Endothelial cell of umbilical vein (primary cell): ENCODE data around the gene BIN2. TPM values are rescaled to one million over a fixed set of nuclear protein-coding genes. Genes with fewer than 3 reads are reported as not detected.
A peak's percentile ranks its signal among the peaks of the same experiment; 100 is the strongest.

Source experiments
- BruUV-seq: library from RNA; stranded (reverse); fragments of 400-500 nt; replicated peaks from 2 replicates; lab custom pipeline; 2021; lab: Mats Ljungman, UMichigan
- CTCF ChIA-PET: fragments of 300-600, 350-600 bp; sonication (Branson Sonifier 250); formaldehyde crosslinking; loops from one replicate; lab custom pipeline; 2021; ENCODE audit warnings: antibody characterized with exemption, inconsistent platforms; lab: Charles Lee
- POLR2A ChIA-PET: fragments of 300-600, 350-600 bp; sonication (Branson Sonifier 250); formaldehyde crosslinking; loops from one replicate; lab custom pipeline; 2021; ENCODE audit warnings: antibody characterized with exemption, inconsistent platforms; lab: Charles Lee
- DNase-seq: peaks from one replicate; pipeline ENCODE4 v3.0.0-alpha.2; 2011; ENCODE audit warnings: low read depth, low spot score
- FAIRE-seq: peaks from 2 replicates; lab custom pipeline; 2011; peaks lifted over from hg19 to GRCh38; lab: Jason Lieb, UNC
- H2AFZ ChIP-seq: 2 replicates; pipeline ENCODE4 v1.6.0; 2012; ENCODE audit warnings: low read depth, low read length, control low read depth, inconsistent platforms
- H3K27ac ChIP-seq: 2 replicates; pipeline ENCODE4 v1.5.1; 2011; ENCODE audit warnings: low read depth, mild to moderate bottlenecking, control low read depth, low read length, moderate library complexity; ENCODE audit not compliant: insufficient read depth
- H3K27me3 ChIP-seq, 2 experiments: 2 replicates each; pipeline versions ENCODE4 v1.6.0 to v1.6.1; 2011; ENCODE audit warnings: low read length in 2 of 2, mixed read lengths in 1 of 2; ENCODE audit not compliant: control insufficient read depth in 2 of 2, insufficient read depth in 2 of 2
- H3K36me3 ChIP-seq, 2 experiments: 2 replicates in 1 of 2; 3 replicates in 1 of 2; pipeline ENCODE4 v1.5.1; 2011; ENCODE audit warnings: low read length in 2 of 2, mild to moderate bottlenecking in 1 of 2, moderate library complexity in 1 of 2; ENCODE audit not compliant: control insufficient read depth in 2 of 2, insufficient read depth in 2 of 2; ENCODE audit errors: extremely low read depth in 1 of 2
- H3K4me1 ChIP-seq: 3 replicates; pipeline ENCODE4 v1.5.1; 2011; ENCODE audit warnings: mild to moderate bottlenecking, low read length; ENCODE audit not compliant: control insufficient read depth, insufficient read depth; ENCODE audit errors: extremely low read depth
- H3K4me2 ChIP-seq: 2 replicates; pipeline ENCODE4 v1.6.1; 2011; ENCODE audit warnings: low read length, control low read depth, mixed read lengths; ENCODE audit not compliant: insufficient read depth
- H3K4me3 ChIP-seq, 3 experiments: fragments of 200-600 bp in 1 of 3; sonication (generic), shearing (Covaris generic) in 1 of 3; replicated peaks in 1 of 3; 2 replicates each; pipeline ENCODE4 v1.5.1; 2011 to 2016; ENCODE audit warnings: control low read depth in 3 of 3, low read length in 3 of 3, mild to moderate bottlenecking in 2 of 3, inconsistent platforms in 1 of 3, low read depth in 1 of 3, moderate library complexity in 1 of 3; ENCODE audit not compliant: insufficient read depth in 1 of 3
- H3K79me2 ChIP-seq: 2 replicates; pipeline ENCODE4 v1.6.0; 2012; ENCODE audit warnings: low read length, inconsistent platforms; ENCODE audit not compliant: control insufficient read depth, insufficient read depth
- H3K9ac ChIP-seq: replicated peaks from 2 replicates; pipeline ENCODE3; 2011; ENCODE audit warnings: low read length, control low read depth; ENCODE audit not compliant: insufficient read depth; ENCODE audit errors: extremely low read depth
- H3K9me1 ChIP-seq: replicated peaks from 3 replicates; pipeline ENCODE4 v1.6.0; 2011; ENCODE audit warnings: mild to moderate bottlenecking, low read length; ENCODE audit not compliant: control insufficient read depth, insufficient read depth; ENCODE audit errors: extremely low read depth
- H3K9me3 ChIP-seq: replicated peaks from 2 replicates; pipeline ENCODE4 v1.5.1; 2012; ENCODE audit warnings: low read length, inconsistent platforms; ENCODE audit not compliant: control insufficient read depth, insufficient read depth
- H4K20me1 ChIP-seq: replicated peaks from 2 replicates; pipeline ENCODE3; 2011; ENCODE audit warnings: mild to moderate bottlenecking, low read length; ENCODE audit not compliant: control insufficient read depth, insufficient read depth; ENCODE audit errors: extremely low read depth
- FOS ChIP-seq: IDR thresholded peaks from 2 replicates; pipeline ENCODE4 v1.6.1; 2011; ENCODE audit warnings: mild to moderate bottlenecking, low read length, moderate library complexity, borderline replicate concordance; ENCODE audit not compliant: insufficient read depth
- GATA2 ChIP-seq: IDR thresholded peaks from 2 replicates; pipeline ENCODE4 v1.7.0; 2011; ENCODE audit warnings: low read depth, mild to moderate bottlenecking, moderate library complexity, mixed read lengths, low read length; ENCODE audit not compliant: insufficient read length, insufficient read depth
- JUN ChIP-seq: IDR thresholded peaks from 2 replicates; pipeline ENCODE4 v1.6.1; 2011; ENCODE audit warnings: borderline replicate concordance, low read depth; ENCODE audit not compliant: insufficient read length, insufficient read depth
- MYC ChIP-seq: IDR thresholded peaks from one replicate; pipeline ENCODE4 v1.6.1; 2011; ENCODE audit warnings: mild to moderate bottlenecking, low read depth, low read length
- POLR2AphosphoS5 ChIP-seq: IDR thresholded peaks from 2 replicates; pipeline ENCODE4 v1.6.1; 2012; ENCODE audit warnings: low read depth, mild to moderate bottlenecking, control low read depth, low read length, moderate library complexity; ENCODE audit not compliant: insufficient read depth
- dilution Hi-C: fragments of 300-500 bp; cut with MboI; formaldehyde crosslinking; loops from one replicate; pipeline ENCODE4 v1.15.0; 2019; ENCODE audit warnings: low sequenced_read_pairs; ENCODE audit not compliant: extremely low pct_ligation_motif_present
- intact Hi-C: fragments of 100-400 bp; cut with micrococcal nuclease; formaldehyde crosslinking; loops from one replicate; pipeline ENCODE4 v1.10.0; 2022
- polyA plus RNA-seq, 4 experiments: library from polyadenylated mRNA; depleted of rRNA in 3 of 4; stranded (reverse) in 3 of 4; unstranded in 1 of 4; fragments of >200 nt; gene quantifications; 2 replicates each; pipeline versions ENCODE4 v1.2.1 to v1.2.3, GENCODE V29; 2011 to 2012; ENCODE audit warnings: missing spikeins in 1 of 4
- total RNA-seq: library from RNA; stranded (reverse); gene quantifications from 2 replicates; pipeline ENCODE4 v1.2.3, GENCODE V29; 2021
- TF ChIP-seq, protein P1 (sequence below), 2 donors: IDR thresholded peaks; 1 replicate in 1 of 2; 2 replicates in 1 of 2; pipeline ENCODE4 v1.5.1; 2011; ENCODE audit warnings: low read length in 2 of 2, mild to moderate bottlenecking in 2 of 2, moderate library complexity in 2 of 2, control low read depth in 1 of 2, inconsistent platforms in 1 of 2, low read depth in 1 of 2; ENCODE audit not compliant: insufficient read depth in 1 of 2; ENCODE audit errors: extremely low read depth in 1 of 2

Gene BIN2
- total and polyA plus RNA-seq, 2 donors (not counting 3 experiments of a cell fraction or from before 2014, with no cell fraction given) = not detected

DNA sequence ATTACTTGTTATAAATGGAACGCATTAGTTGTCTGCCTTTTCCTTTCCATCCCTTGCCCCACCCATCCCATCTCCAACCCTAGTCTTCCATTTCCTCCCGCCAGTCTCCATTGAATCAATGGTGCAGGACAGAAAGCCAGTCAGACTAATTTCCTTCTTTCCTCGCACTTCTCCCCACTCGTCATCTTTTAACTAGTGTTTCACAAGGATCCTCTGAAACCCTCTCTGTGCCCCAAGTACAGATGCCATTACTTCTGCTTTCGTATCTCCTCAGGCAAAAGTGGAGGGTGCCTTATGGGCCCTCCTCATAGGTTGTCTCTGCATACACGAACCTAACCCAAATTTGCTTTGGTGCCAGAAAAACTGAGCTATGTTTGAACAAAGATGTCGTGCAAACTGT lies 81.1 kb downstream of the BIN2 start:
- no peaks in the 10 kb centered on the region for H3K27me3 ChIP-seq
- peaks cover 16 to 29% of the 10 kb centered on the region in 2 experiments for H3K36me3 ChIP-seq
- no peak overlapping the region for H3K27ac ChIP-seq
- H2AFZ ChIP-seq = no peak overlapping the region
- H3K4me3 ChIP-seq = no peak overlapping the region
- TF ChIP-seq JUN (no peak), POLR2AphosphoS5 (no peak), GATA2 (no peak)
- TF ChIP-seq, protein P1, sequence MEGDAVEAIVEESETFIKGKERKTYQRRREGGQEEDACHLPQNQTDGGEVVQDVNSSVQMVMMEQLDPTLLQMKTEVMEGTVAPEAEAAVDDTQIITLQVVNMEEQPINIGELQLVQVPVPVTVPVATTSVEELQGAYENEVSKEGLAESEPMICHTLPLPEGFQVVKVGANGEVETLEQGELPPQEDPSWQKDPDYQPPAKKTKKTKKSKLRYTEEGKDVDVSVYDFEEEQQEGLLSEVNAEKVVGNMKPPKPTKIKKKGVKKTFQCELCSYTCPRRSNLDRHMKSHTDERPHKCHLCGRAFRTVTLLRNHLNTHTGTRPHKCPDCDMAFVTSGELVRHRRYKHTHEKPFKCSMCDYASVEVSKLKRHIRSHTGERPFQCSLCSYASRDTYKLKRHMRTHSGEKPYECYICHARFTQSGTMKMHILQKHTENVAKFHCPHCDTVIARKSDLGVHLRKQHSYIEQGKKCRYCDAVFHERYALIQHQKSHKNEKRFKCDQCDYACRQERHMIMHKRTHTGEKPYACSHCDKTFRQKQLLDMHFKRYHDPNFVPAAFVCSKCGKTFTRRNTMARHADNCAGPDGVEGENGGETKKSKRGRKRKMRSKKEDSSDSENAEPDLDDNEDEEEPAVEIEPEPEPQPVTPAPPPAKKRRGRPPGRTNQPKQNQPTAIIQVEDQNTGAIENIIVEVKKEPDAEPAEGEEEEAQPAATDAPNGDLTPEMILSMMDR (IDR thresholded peaks at IDR 0.05; ENCODE audit: extremely low read depth in 1 of 2, insufficient read depth in 1 of 2, low read depth in 1 of 2, low read length in 2 of 2) = no peak
- DNase-seq = no peak
- ChIA-PET CTCF (interaction anchor here (1.7 to 2.4 kb wide), 2 partner anchors 10 to 28 kb away, joined by 3 to 12 read pairs; partner anchors contain the start of gene SMAGP), POLR2A (interaction anchor here (1.6 kb wide), 1 partner anchor 10 kb away, joined by 6 read pairs; no protein-coding TSS in a partner anchor)
- H3K9ac ChIP-seq = no peak overlapping the region
- H3K9me1 ChIP-seq = no peaks in the 10 kb centered on the region
- H3K4me1 ChIP-seq = peaks cover 34% of the 10 kb centered on the region
- no peak overlapping the region for H3K4me2 ChIP-seq
- no peaks in the 10 kb centered on the region for H3K9me3 ChIP-seq
- FAIRE-seq = no peak
- no peaks in the 10 kb centered on the region for H4K20me1 ChIP-seq
- intact Hi-C loops (no loop called here), dilution Hi-C loops (no loop called here)
- H3K79me2 ChIP-seq = peaks cover 19% of the 10 kb centered on the region
- BruUV-seq = TSS peak; percentile 0

- peaks cover 16 to 29% of the 10 kb centered on the region in 2 experiments for H3K36me3 ChIP-seq
- CTCF ChIA-PET = interaction anchor here (1.6 to 2.5 kb wide), 4 partner anchors 11 to 99 kb away, joined by 3 to 10 read pairs (median 7); partner anchors contain the start of genes POU6F1 and SMAGP
- dilution Hi-C loops = no loop called here
Observed at GRCh38 chr12:51242120-51242519, 81.9 kb downstream of the BIN2 start.

More at GRCh38 chr12:51242120-51242519, 81.9 kb downstream of the BIN2 start:
- no peak for FAIRE-seq
- DNase-seq = no peak
- Histone ChIP-seq H3K4me3 (no peak overlapping the region), H3K9ac (no peak overlapping the region), H3K27ac (no peak overlapping the region), H2AFZ (no peak overlapping the region), H3K4me1 (peaks cover 28% of the 10 kb centered on the region), H3K79me2 (peaks cover 19% of the 10 kb centered on the region), H4K20me1 (no peaks in the 10 kb centered on the region), H3K9me3 (no peaks in the 10 kb centered on the region), H3K4me2 (no peak overlapping the region), H3K9me1 (no peaks in the 10 kb centered on the region), H3K27me3 (no peaks in the 10 kb centered on the region)
- POLR2A ChIA-PET = interaction anchor here (0.7 kb wide), 1 partner anchor 24 kb away, joined by 4 read pairs; the partner anchor contains the start of gene POU6F1
- intact Hi-C loops = no loop called here
- BruUV-seq = no TSS peak
- TF ChIP-seq POLR2AphosphoS5 (no peak), GATA2 (no peak), MYC (no peak), JUN (no peak), FOS (no peak)
- TF ChIP-seq, protein P1 (IDR thresholded peaks at IDR 0.05; ENCODE audit: extremely low read depth in 1 of 2, insufficient read depth in 1 of 2, low read depth in 1 of 2, low read length in 2 of 2) = no peak
